GM19468 (cell line): ENCODE measurements around the gene FOXD1.
"Not testable (repeated sequence)": the region's sequence is repeated elsewhere in the genome, so short reads cannot be mapped to it uniquely, and the experiment has no call there.

Source experiments
- ATAC-seq: cut with Tn5 transposase; IDR thresholded peaks from one replicate; pipeline ENCODE4 v1.9.1; 2021; ENCODE audit warnings: mild to moderate bottlenecking, moderate library complexity, moderate number of reproducible peaks; ENCODE audit not compliant: unreplicated experiment; ENCODE audit errors: extremely low read depth

Gene FOXD1

GRCh38 chr5:73448463-73449136 is at the start of gene FOXD1:
TSS of gene FOXD1 (minus strand) at chr5:73448777. CDS start at chr5:73448362, 415 bp downstream.
- ATAC-seq = no peak

GRCh38 chr5:73497497-73498056 is 49.0 kb upstream of the FOXD1 start:
- ATAC-seq = no peak

- ATAC-seq = no peak
These were observed 48.4 kb upstream of the FOXD1 start for GRCh38 chr5:73496984-73497457.

GRCh38 chr5:73495772-73496335 is 47.3 kb upstream of the FOXD1 start:
- no peak for ATAC-seq

- no peak for ATAC-seq
These were observed 46.1 kb upstream of the FOXD1 start for GRCh38 chr5:73494721-73495120.

- ATAC-seq = no peak
These were observed 44.8 kb upstream of the FOXD1 start for GRCh38 chr5:73493421-73493820.

- ATAC-seq = no peak
These were observed 42.6 kb upstream of the FOXD1 start for GRCh38 chr5:73491155-73491554.

GRCh38 chr5:73490088-73490487 is 41.5 kb upstream of the FOXD1 start:
- no peak for ATAC-seq

- no peak for ATAC-seq
These were observed 40.2 kb upstream of the FOXD1 start for GRCh38 chr5:73488806-73489205.

GRCh38 chr5:73487815-73488214 is 39.2 kb upstream of the FOXD1 start:
- ATAC-seq = no peak

- not testable (repeated sequence) for ATAC-seq
These were observed 38.7 kb upstream of the FOXD1 start for GRCh38 chr5:73487257-73487656.

GRCh38 chr5:73486119-73486899 is 37.7 kb upstream of the FOXD1 start:
- no peak for ATAC-seq

GRCh38 chr5:73485715-73486114 is 37.1 kb upstream of the FOXD1 start:
- no peak for ATAC-seq

GRCh38 chr5:73484511-73484910 is 35.9 kb upstream of the FOXD1 start:
- ATAC-seq = no peak

GRCh38 chr5:73483676-73484075 is 35.1 kb upstream of the FOXD1 start:
- ATAC-seq = no peak

- ATAC-seq = no peak
These were observed 34.0 kb upstream of the FOXD1 start for GRCh38 chr5:73482383-73483136.

- no peak for ATAC-seq
These were observed 31.9 kb upstream of the FOXD1 start for GRCh38 chr5:73480500-73480899.

GRCh38 chr5:73472116-73472515 is 23.5 kb upstream of the FOXD1 start:
- ATAC-seq = no peak

GRCh38 chr5:73471654-73472053 is 23.1 kb upstream of the FOXD1 start:
- no peak for ATAC-seq

- ATAC-seq = no peak
These were observed 21.3 kb upstream of the FOXD1 start for GRCh38 chr5:73469878-73470277.
